HEK293 (cell line): ENCODE results near the gene TCF15.
"Not testable (repeated sequence)": the region's sequence is repeated elsewhere in the genome, so short reads cannot be mapped to it uniquely, and the experiment has no call there.

Source experiments
- CTCF ChIA-PET: fragments of 350-600 bp; formaldehyde crosslinking; extraction: SDS; loops from one replicate; lab custom pipeline; 2021; ENCODE audit warnings: antibody characterized with exemption; lab: Yijun Ruan, JAX
- POLR2A ChIA-PET: fragments of 300-600 bp; formaldehyde crosslinking; extraction: SDS; loops from one replicate; lab custom pipeline; 2020; ENCODE audit warnings: antibody characterized with exemption, inconsistent platforms; lab: Yijun Ruan, JAX
- H3K27ac ChIP-seq: fragments of 200-500 bp; sonication (Bioruptor generic); 2 replicates; pipeline ENCODE4 v1.5.1; 2014; ENCODE audit warnings: low read depth, low read length, control low read depth, inconsistent platforms; ENCODE audit errors: extremely low read depth
- H3K36me3 ChIP-seq, 2 experiments: fragments of 200-500 bp in 1 of 2; sonication (Bioruptor generic) in 1 of 2; 1 replicate in 1 of 2; 2 replicates in 1 of 2; pipeline ENCODE4 v1.5.1; 2014 to 2017; ENCODE audit warnings: inconsistent platforms in 2 of 2, low read length in 2 of 2; ENCODE audit not compliant: control insufficient read depth in 2 of 2, insufficient read depth in 1 of 2
- H3K4me1 ChIP-seq: fragments of 200-500 bp; sonication (Bioruptor generic); 2 replicates; pipeline ENCODE4 v1.5.1; 2014; ENCODE audit warnings: mild to moderate bottlenecking, low read length, inconsistent platforms; ENCODE audit not compliant: control insufficient read depth, insufficient read depth
- H3K4me3 ChIP-seq: 2 replicates; pipeline ENCODE4 v1.5.1; 2011; ENCODE audit warnings: low read depth, mild to moderate bottlenecking, control low read depth, low read length, moderate library complexity
- H3K9me3 ChIP-seq: fragments of 200-500 bp; sonication (Bioruptor generic); 2 replicates; pipeline ENCODE4 v1.5.1; 2014; ENCODE audit warnings: low read depth, low read length, inconsistent platforms; ENCODE audit not compliant: control insufficient read depth, insufficient read depth
- EGR2 ChIP-seq: fragments of 450-650 bp; formaldehyde crosslinking; IDR thresholded peaks from 2 replicates; pipeline ENCODE4 v1.5.1; 2016; ENCODE audit warnings: low read depth, missing biosample characterization, missing genetic modification characterization
- GLI4 ChIP-seq: fragments of 450-650 bp; formaldehyde crosslinking; IDR thresholded peaks from 2 replicates; pipeline ENCODE4 v1.5.1; 2016; ENCODE audit warnings: missing biosample characterization, missing genetic modification characterization
- GLIS1 ChIP-seq: fragments of 450-650 bp; formaldehyde crosslinking; IDR thresholded peaks from 2 replicates; pipeline ENCODE4 v1.5.1; 2016; ENCODE audit warnings: missing biosample characterization, missing genetic modification characterization
- HIC1 ChIP-seq: fragments of 450-650 bp; formaldehyde crosslinking; IDR thresholded peaks from 2 replicates; pipeline ENCODE4 v1.5.1; 2016; ENCODE audit warnings: missing biosample characterization, missing genetic modification characterization
- PATZ1 ChIP-seq: fragments of 450-650 bp; formaldehyde crosslinking; IDR thresholded peaks from 2 replicates; pipeline ENCODE4 v1.5.1; 2016; ENCODE audit warnings: missing biosample characterization, missing genetic modification characterization
- RBAK ChIP-seq: fragments of 450-650 bp; formaldehyde crosslinking; IDR thresholded peaks from 2 replicates; pipeline ENCODE4 v1.5.1; 2016; ENCODE audit warnings: missing biosample characterization, missing genetic modification characterization
- SP2 ChIP-seq: fragments of 450-650 bp; formaldehyde crosslinking; IDR thresholded peaks from 2 replicates; pipeline ENCODE4 v1.5.1; 2016; ENCODE audit warnings: missing biosample characterization, missing genetic modification characterization
- SP3 ChIP-seq: fragments of 450-650 bp; formaldehyde crosslinking; IDR thresholded peaks from 2 replicates; pipeline ENCODE4 v1.5.1; 2016; ENCODE audit warnings: missing biosample characterization, missing genetic modification characterization
- ZBTB10 ChIP-seq: fragments of 450-650 bp; formaldehyde crosslinking; IDR thresholded peaks from 2 replicates; pipeline ENCODE4 v1.5.1; 2016; ENCODE audit warnings: missing biosample characterization, missing genetic modification characterization
- ZBTB17 ChIP-seq: fragments of 450-650 bp; formaldehyde crosslinking; IDR thresholded peaks from 2 replicates; pipeline ENCODE4 v1.5.1; 2016; ENCODE audit warnings: missing biosample characterization, missing genetic modification characterization
- ZBTB48 ChIP-seq: fragments of 450-650 bp; formaldehyde crosslinking; IDR thresholded peaks from 2 replicates; pipeline ENCODE4 v1.5.1; 2016; ENCODE audit warnings: missing biosample characterization, missing genetic modification characterization
- ZBTB49 ChIP-seq: fragments of 450-650 bp; formaldehyde crosslinking; IDR thresholded peaks from 2 replicates; pipeline ENCODE4 v1.5.1; 2016; ENCODE audit warnings: missing biosample characterization, missing genetic modification characterization, low read depth
- ZFP69B ChIP-seq: fragments of 450-650 bp; formaldehyde crosslinking; IDR thresholded peaks from 2 replicates; pipeline ENCODE4 v1.5.1; 2016; ENCODE audit warnings: missing biosample characterization, missing genetic modification characterization
- ZNF514 ChIP-seq: fragments of 450-650 bp; formaldehyde crosslinking; IDR thresholded peaks from 2 replicates; pipeline ENCODE4 v1.5.1; 2016; ENCODE audit warnings: missing biosample characterization, missing genetic modification characterization
- ZNF704 ChIP-seq: fragments of 450-650 bp; formaldehyde crosslinking; IDR thresholded peaks from 2 replicates; pipeline ENCODE4 v1.5.1; 2016; ENCODE audit warnings: missing biosample characterization, missing genetic modification characterization
- ZNF747 ChIP-seq: fragments of 450-650 bp; formaldehyde crosslinking; IDR thresholded peaks from 2 replicates; pipeline ENCODE4 v1.5.1; 2016; ENCODE audit warnings: missing biosample characterization, missing genetic modification characterization

Gene TCF15

GRCh38 chr20:642398-643174 lies 32.5 kb upstream of the TCF15 start:
- peaks cover 0 to 9% of the 10 kb centered on the region in 2 experiments; a peak in 1 of 3 replicates for H3K36me3 ChIP-seq
- H3K4me1 ChIP-seq = no peaks in the 10 kb centered on the region
- no peak overlapping the region for H3K4me3 ChIP-seq
- H3K9me3 ChIP-seq = no peaks in the 10 kb centered on the region
- ChIA-PET CTCF (interaction anchor here (0.7 to 2.2 kb wide), 2 partner anchors 9 to 80 kb away, joined by 3 to 8 read pairs; no protein-coding TSS in a partner anchor), POLR2A (no interaction called here)
- no peak overlapping the region for H3K27ac ChIP-seq
- TF ChIP-seq RBAK (tag by site-specific recombination) = no peak
- no peak for TF ChIP-seq EGR2 (tag by site-specific recombination)
- TF ChIP-seq ZFP69B (tag by site-specific recombination) = no peak
- peak; percentile 22; the same call in 1 of the 2 replicates for TF ChIP-seq PATZ1
- 0 out of 2 replicates have a peak, but pooled peaks have one; percentile 8 for TF ChIP-seq SP2 (tag by site-specific recombination)
- TF ChIP-seq HIC1 (tag by site-specific recombination) = no peak
- no peak for TF ChIP-seq ZNF514
- no peak for TF ChIP-seq ZBTB10 (tag by site-specific recombination)
- TF ChIP-seq SP3 (tag by site-specific recombination) = no peak
- TF ChIP-seq, all 188 proteins: peak for 2

DNA sequence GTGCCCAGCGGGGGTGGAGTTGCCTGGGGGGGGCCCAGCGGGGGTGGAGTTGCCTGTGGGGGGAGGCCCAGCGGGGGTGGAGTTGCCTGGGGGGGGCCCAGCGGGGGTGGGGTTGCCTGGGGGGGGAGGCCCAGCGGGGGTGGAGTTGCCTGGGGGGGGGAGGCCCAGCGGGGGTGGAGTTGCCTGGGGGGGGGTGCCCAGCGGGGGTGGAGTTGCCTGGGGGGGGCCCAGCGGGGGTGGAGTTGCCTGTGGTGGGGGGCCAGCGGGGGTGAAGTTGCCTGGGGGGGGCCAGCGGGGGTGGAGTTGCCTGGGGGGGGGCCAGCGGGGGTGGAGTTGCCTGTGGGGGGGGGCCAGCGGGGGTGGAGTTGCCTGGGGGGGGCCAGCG lies 31.9 kb upstream of the TCF15 start:
- H3K9me3 ChIP-seq, H3K4me3 ChIP-seq, POLR2A ChIA-PET, H3K27ac ChIP-seq, H3K36me3 ChIP-seq, H3K4me1 ChIP-seq: not testable (repeated sequence)
- CTCF ChIA-PET = interaction anchor here (0.9 to 2.2 kb wide), 3 partner anchors 80 to 94 kb away, joined by 3 to 8 read pairs (median 4); no protein-coding TSS in a partner anchor

GRCh38 chr20:641516-641875 lies 31.4 kb upstream of the TCF15 start:
- CTCF ChIA-PET = interaction anchor here (0.9 to 1.1 kb wide), 3 partner anchors 78 to 95 kb away, joined by 3 to 4 read pairs (median 3); no protein-coding TSS in a partner anchor
- TF ChIP-seq ZNF704 (no peak), HIC1 (tag by site-specific recombination) (peak; percentile 51; the same call in 1 of the 2 replicates), SP3 (tag by site-specific recombination) (no peak), ZBTB17 (tag by site-specific recombination) (peak; percentile 74), ZNF747 (tag by site-specific recombination) (no peak), GLIS1 (tag by site-specific recombination) (peak; percentile 83), ZBTB49 (tag by site-specific recombination) (no peak), ZBTB48 (tag by site-specific recombination) (peak; percentile 60), GLI4 (tag by site-specific recombination) (no peak)

More at GRCh38 chr20:641516-641875, 31.4 kb upstream of the TCF15 start:
- no peaks in the 10 kb centered on the region for H3K4me1 ChIP-seq
- POLR2A ChIA-PET = no interaction called here
- H3K9me3 ChIP-seq = no peaks in the 10 kb centered on the region
- H3K4me3 ChIP-seq = no peak overlapping the region
- H3K27ac ChIP-seq = no peak overlapping the region
- H3K36me3 ChIP-seq = no peaks in the 10 kb centered on the region
